ENCODE measurements around the gene OR4N2.
"Not testable (repeated sequence)": the region's sequence is repeated elsewhere in the genome, so short reads cannot be mapped to it uniquely, and the experiment has no call there.

OR4N2 gene, protein sequence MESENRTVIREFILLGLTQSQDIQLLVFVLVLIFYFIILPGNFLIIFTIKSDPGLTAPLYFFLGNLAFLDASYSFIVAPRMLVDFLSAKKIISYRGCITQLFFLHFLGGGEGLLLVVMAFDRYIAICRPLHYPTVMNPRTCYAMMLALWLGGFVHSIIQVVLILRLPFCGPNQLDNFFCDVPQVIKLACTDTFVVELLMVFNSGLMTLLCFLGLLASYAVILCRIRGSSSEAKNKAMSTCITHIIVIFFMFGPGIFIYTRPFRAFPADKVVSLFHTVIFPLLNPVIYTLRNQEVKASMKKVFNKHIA

DNA sequence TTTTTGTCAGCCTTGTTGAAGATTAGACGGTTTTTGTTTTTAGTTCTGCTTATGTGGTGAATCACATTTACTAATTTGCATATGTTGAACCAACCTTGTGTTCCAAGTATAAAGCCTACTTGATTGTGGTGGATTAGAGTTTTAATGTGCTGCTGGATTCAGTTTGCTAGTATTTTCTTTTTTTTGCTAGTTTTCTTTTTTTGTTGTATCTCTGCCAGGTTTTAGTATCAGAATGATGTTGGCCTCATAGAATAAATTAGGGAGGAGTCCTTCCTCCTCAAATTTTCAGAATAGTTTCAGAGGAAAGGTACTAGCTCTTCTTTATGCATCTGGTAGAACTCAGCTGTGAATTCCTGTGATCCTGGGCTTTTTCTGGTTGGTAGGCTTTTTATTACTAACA is at the start of gene OR4N2:
TSS of gene OR4N2 (plus strand) at position 301 of the 400 bp plus-strand sequence. CDS start 23,679 bp downstream, outside the sequence.
- not testable (repeated sequence) for DNase-seq

DNA sequence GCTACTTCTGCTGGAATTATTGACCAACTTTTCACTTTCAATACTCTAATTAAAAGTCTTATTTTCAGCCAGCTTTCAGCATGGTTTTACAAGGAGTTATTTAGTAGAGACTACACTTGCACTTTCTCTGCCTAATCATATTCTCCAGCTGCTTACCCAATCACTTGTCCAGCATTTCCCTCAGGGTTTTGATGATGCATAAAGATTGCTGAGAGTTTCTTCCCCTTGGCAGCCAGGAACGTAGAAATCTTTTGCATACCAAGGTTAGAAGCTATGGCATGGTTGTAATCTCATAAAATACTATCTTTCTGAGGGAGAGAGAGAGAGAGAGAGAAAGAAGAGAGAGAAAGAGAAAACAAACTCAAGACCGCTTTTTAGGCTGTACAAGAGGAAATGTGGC is 49.4 kb upstream of the OR4N2 start:
- DNase-seq = no peak

DNA sequence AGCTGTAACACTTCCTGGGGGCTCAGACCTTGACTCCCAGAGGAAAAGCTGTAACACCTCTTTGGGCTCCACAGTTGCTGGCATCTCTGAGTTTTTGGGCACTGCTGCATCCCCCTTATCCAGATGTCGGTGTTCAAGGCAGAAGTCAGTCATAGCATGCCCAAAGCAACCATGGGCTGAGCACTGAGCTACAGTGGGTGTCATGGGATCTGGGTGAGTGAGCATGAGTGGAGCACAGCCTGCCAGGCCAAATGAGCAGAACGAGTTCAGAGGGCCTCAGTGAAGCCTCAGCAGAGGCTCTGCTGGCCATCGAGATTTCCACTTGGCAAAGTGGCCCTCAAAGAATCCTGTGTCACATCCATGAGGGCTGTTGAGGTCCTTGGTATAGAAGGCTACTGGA is 32.1 kb upstream of the OR4N2 start:
- DNase-seq = not testable (repeated sequence)

DNA sequence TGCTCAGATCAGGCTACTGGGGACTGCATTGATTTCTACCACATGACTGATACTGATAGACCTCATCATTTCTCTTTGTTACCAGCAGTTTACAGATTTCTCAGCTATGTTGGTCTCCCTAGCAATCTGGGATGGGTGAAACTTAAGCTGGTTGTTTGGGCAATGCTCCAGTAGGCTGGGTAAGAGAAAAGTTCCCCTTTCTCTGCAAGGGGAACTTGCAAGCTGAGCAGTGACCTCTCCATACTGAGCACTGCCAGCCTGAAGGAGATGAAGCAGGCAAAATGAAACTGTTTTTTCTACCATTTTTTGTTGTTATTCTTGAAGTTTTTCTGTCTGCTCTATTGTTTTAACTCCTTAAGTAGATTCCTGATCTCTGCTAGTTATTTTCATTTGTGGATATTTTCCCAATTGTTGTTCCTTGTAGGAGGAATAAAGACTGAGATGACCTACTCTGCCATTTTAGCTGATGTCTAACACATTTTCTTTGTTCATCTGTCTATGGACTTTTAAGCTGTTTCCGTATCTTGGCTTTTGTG is 31.6 kb upstream of the OR4N2 start:
- DNase-seq = no peak

DNA sequence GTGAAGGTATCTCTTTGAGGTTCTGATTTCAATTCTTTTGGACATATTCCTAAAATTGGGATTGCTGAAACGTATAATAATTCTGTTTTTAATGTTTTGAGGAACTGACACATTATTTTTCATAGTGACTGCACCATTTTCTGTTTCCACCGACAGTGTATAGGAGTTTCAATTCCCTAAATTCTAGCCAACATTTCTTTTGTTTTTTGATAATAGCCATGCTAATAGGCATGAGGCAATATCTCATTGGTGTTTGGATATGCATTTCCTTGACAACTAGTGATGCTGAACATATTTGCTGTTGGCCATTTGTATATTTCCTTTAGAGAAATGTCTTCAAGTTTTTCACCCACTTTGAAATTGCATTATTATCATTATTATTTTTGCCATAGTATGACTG is 31.1 kb upstream of the OR4N2 start:
- not testable (repeated sequence) for DNase-seq

DNA sequence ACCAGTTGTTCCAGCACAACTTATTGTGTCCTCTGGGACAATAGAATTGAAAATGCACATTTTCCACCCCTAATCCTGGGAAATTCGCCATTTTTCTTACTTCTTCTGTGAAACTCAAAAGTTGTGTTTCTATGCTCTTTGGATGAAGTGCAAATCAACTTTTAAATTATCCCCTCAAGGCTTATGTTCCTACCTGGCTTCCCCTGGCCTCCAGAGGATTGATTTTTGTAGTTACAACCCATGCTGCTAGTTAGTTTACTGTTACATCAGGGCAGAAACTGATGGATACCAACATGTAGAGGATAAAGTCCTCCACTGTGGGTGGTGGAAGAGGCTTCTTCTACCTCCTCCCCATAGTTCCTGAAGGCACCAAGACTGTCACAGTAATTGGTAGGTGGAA is 30.4 kb upstream of the OR4N2 start, which contains the start of gene OR4M1:
TSS of gene OR4M1 (plus strand) at position 301 of the 400 bp plus-strand sequence. CDS start 6,819 bp downstream, outside the sequence.
- not testable (repeated sequence) for DNase-seq

DNA sequence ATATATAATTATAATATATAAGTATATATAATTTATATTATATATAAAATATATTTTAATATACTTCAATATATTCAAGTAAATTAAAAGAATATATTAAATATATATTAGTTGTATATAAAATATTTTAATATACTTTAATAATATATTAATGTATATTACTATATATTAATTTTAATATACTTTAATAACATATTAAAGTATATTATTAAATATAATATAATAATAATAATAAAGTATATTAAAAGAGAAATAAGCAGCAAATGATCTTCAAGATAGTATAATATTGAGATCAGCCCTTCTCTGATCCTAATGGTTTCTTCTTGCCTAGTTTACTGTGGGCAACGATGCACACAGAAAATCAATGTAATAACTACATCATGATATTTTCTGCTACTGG is 28.0 kb upstream of the OR4N2 start:
- no peak for DNase-seq

DNA sequence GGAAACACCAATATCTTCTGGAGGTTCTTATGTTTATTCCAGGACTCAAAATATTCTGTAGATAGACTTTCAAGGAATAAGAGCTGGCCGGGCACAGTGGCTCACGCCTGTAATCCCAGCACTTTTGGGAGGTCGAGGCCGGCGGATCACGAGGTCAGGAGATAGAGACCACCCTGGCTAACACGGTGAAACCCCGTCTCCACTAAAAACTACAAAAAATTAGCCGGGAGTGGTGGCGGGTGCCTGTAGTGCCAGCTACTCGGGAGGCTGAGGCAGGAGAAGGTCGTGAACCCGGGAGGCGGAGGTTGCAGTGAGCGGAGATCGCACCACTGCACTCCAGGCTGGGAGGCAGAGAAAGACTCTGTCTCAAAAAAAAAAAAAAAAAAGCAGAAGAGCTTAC is 17.7 kb upstream of the OR4N2 start:
- DNase-seq = not testable (repeated sequence)

DNA sequence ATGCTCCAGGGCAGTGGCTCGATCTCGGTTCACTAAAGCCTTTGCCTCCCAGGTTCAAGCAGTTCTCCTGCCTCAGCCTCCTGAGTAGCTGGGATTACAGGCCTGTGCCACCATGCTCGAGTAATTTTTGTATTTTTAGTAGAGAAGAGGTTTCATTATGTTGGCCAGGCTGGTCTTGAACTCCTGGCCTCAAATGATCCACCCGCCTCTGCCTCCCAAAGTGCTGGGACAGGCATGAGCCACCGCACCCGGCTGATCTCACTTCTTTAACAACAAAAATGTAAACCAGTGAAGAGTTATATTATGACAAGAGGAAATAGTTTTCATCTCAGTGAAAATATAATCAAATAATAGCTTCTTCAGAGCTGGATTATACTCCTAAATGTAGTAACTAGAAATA is 16.3 kb upstream of the OR4N2 start:
- not testable (repeated sequence) for DNase-seq

DNA sequence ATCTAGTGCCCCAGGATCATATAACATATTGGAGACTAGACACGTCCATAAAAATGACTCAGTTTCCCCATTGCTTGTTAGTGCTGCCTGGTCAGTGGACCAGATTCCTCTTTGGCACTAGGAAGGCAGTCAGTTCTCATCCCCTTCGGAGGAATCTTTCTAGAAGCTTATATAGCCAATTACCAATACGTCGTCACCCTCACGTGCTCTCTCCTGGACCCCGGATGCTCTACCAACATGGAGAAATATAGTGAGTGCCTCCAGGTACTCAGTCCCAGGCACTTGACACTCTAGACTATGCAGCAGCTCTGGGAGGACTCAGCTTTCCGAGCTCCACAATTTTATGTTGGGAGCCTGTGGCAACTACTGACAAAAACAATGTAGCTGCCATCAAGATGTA is 15.4 kb upstream of the OR4N2 start:
- not testable (repeated sequence) for DNase-seq

DNA sequence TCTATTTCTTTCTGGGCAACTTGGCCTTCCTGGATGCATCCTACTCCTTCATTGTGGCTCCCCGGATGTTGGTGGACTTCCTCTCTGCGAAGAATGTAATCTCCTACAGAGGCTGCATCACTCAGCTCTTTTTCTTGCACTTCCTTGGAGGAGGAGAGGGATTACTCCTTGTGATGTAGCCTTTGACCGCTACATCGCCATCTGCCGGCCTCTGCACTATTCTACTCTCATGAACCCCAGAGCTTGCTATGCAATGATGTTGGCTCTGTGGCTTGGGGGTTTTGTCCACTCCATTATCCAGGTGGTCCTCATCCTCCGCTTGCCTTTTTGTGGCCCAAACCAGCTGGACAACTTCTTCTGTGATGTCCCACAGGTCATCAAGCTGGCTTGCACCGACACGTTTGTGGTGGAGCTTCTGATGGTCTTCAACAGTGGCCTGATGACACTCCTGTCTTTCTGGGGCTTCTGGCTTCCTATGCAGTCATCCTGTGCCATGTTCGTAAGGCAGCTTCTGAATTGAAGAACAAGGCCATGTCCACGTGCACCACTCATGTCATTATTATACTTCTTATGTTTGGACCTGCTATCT is 7.0 kb upstream of the OR4N2 start:
- DNase-seq = not testable (repeated sequence)

DNA sequence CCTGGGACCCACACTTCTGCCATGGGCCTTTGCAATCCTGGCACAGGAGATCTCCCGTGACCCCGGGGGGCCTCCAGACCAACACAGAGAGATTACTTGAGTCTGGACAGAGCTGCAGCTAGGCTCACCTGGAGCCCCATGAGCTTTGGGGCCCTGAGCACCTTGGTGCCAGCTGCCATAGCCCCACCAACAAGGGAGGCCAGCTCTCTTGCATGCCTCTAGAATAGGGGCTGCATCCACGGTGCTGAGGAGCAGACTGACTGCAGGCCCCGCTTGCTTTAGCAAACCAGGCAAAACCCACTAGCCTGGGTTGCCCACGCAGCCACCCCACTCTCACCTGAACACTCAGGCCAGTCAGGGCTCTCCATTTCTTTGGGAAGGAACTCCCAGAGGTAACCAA is 3.7 kb upstream of the OR4N2 start:
- DNase-seq = no peak

DNA sequence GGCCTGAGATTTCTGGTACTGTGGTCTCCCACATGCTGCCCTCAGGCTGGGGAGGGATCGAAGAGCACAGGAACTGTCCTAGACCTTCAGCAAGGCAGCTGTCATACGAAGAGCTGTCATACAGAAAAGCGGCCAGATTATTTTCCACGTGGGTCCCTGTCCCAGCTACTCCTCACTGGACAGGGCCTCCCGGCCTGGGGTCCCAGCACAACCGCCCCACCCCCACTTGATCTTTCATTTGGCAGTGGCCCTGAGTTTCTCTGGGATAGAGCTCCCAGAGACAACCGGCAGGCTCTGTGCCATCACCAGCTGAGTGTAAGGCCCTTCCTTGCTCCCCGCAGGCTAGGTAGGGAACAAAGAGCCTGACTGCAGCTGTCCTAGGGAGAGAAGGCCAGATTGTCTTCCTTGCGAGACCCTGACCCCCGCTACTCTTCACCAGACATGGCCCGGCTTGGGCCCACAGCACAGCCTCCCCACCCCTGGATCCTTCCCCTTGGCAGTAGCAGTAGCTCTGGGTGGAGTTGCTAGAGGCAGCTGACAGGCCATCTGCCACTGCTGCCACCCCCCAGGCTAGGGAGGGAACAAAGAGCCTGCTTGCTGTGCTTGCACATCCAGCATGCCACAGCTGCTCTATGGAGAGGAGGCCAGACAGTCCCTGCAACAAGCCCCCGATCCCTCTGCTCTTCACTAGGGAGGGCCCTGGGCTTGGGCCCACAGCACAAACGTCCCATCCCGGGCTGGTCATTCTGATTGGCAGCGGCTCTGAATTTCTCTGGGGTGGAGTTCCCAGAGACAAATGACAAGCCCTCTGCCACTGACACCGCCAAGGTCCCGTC is 3.1 kb upstream of the OR4N2 start:
- no peak for DNase-seq

DNA sequence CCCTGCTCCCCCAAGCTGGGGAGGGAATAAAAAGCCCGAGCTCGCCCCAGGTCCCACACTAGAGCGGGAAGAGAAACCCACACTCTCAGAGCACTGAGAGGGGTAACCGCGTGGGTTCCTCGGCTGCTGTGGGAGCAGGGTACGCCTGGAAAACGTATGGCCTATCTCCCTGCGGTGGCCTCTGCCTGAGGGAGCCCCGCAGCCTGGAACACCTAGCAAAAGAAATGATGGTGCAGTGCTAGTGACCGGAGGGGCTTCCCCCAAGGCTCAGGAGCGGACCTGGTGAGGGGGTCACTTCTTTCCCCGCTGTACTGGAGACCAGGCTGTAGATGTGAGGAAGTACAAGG is 2.5 kb upstream of the OR4N2 start:
- DNase-seq = no peak

DNA sequence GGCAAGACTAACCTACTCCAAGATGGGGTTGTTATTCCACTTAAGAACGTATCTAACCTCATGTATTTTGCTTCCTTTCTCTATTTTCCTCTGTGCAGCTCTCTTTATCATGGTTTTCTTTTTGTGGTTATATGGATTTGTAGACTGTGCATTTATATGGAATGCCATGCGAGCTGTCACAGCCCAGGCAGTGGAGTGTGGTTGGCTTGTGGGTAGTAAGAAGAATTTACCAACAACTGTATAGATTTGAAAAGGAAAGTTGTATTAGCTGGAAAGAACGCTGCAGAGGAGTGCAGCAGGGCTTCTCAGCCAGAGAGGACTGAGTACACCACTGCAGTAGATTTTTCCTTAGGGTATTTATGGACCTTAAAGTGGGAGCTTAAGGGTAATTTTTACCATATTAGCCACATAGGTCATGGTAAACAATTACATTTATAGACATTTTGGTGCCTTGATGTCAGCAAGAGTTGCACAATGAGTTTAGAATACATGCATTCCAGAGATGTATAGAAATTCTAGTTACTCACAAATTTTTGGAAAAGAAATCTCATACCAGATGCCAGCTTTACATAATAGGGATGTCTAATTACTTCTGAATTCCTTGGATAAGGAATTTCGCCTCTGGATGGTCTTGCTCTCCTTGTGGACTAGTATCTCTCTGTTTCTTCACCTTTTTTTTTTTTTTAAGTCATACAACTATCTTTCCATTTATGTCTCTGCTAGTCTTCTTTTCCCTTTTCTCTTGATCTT is 9.8 kb downstream of the OR4N2 start:
- DNase-seq = not testable (repeated sequence)

DNA sequence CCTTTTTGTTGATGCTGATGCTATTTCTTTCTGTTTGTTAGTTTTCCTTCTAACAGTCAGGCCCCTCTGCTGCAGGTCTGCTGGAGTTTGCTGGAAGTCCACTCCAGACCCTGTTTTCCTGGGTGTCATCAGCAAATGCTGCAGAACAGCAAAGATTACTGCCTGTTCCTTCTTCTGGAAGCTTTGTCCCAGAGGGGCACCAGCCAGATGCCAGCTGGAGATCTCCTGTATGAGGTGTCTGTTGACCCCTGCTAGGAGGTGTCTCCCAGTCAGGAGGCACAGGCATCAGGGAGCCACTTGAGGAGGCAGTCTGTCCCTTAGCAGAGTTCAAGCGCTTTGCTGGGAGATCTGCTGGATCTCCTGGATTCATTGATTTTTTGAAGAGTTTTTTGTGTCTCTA is 16.3 kb downstream of the OR4N2 start:
- not testable (repeated sequence) for DNase-seq

DNA sequence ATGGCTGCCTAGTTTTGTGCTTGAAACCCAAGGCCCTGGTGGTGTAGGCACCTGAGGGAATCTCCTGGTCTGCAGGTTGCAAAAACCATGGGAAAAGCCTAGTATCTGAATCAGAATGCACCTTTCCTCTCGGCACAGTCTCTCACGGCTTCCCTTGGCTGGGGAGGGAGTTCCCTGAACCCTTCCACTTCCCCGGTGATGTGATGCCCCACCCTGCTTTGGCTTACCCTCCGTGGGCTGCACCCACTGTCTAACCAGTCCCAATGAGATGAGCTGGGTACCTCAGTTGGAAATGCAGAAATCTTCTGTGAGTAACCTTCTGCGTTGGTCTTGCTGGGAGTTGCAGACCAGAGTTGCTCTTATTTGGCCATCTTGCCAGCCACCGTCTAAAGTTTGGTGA is 17.4 kb downstream of the OR4N2 start:
- not testable (repeated sequence) for DNase-seq

DNA sequence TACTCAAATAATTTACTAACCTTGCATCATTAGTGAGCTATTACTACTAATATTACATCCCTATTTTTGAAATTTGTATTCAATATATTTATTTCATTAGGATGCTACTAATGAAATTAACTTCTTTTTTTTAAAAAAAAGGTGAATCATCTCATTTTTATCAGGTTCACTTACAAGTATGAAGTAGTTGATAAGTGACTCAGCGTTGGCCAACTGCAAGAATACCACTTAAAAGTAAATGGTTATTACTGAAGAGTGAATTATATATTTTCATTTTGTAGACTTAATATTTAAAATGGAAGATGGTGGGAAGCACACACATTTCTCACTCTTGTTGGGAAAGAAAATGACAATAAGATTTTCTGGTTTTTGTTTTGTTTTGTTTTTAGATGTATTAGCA is 19.6 kb downstream of the OR4N2 start:
- no peak for DNase-seq

DNA sequence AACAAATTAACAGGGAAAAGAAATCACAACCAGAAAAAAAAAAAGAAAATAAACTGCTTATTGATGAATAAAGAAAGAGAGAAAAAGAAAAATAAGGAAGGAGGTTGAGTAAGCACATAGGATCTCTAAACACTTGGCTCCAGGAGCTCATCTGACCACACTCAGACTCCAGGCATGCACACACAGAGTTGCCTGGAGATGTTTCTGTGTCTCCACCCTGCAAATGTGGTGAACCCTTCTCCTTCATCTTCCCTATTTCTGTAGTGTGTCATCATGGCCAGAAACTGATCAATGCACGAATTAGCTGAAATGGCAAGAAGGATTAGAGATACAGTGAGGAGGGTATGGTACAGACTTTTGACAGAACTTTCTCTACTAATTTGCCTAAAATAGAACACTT is 20.2 kb downstream of the OR4N2 start:
- DNase-seq = no peak

DNA sequence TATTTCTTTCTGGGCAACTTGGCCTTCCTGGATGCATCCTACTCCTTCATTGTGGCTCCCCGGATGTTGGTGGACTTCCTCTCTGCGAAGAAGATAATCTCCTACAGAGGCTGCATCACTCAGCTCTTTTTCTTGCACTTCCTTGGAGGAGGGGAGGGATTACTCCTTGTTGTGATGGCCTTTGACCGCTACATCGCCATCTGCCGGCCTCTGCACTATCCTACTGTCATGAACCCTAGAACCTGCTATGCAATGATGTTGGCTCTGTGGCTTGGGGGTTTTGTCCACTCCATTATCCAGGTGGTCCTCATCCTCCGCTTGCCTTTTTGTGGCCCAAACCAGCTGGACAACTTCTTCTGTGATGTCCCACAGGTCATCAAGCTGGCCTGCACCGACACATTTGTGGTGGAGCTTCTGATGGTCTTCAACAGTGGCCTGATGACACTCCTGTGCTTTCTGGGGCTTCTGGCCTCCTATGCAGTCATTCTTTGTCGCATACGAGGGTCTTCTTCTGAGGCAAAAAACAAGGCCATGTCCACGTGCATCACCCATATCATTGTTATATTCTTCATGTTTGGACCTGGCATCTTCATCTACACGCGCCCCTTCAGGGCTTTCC is 24.2 kb downstream of the OR4N2 start:
- not testable (repeated sequence) for DNase-seq

DNA sequence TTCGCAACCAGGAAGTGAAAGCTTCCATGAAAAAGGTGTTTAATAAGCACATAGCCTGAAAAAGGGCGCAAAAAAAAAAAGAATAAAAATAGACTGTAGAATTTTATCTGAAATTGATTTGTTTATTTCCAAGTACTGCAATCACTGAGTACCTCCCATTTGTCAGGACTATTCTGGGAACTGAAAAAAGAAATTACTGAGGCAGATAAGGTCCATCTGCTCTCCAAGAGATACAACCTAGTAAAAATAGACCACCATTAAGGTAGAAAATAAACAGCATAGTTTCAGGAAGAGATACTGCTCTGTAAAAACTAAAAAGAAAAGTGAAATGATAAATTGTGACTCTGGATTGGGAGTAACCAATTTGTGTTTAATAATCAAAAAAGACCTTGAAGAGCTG is 24.7 kb downstream of the OR4N2 start:
- DNase-seq = no peak

DNA sequence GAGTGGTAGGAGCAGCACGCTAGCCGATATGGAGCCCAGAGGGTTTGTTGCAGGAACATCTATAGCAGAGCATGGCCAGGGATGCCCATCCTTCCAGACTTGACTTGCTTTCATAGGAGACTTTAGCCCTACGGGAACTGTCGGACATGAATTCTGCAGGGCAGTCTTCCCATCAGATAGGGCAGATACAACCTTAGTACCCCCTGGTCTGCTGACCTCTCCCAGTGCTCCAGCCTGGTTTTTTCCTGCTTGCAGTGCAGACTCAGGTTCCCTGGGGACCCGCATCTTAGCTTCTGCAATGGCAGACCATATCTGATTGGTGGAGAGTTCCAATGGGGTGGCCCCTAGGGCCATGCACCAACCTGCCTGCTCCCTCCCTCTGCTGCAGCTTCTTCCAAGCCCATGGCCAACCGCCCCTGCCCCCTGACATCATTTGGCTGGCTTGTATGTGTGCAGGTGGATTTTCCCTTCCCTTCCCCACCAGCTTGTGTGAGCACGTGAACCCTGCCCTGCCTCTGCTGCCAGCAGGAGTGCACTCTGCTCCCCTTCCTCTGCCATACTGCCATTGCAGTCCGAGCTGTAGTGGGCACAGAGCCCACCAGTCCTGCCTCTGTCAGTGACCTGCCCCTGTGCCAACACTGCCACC is 30.8 kb downstream of the OR4N2 start:
- not testable (repeated sequence) for DNase-seq
